MCF 10A (cell line): ENCODE data around the gene HEXIM1. TPM values are rescaled to one million over a fixed set of nuclear protein-coding genes. Genes with fewer than 3 reads are reported as not detected.
A peak's percentile ranks its signal among the peaks of the same experiment; 100 is the strongest.

Experiments
- BruUV-seq: library from RNA; stranded (reverse); fragments of 400-500 nt; replicated peaks from 2 replicates; lab custom pipeline; 2021; lab: Mats Ljungman, UMichigan
- CTCF ChIA-PET: fragments of 300-600 bp; sonication (Branson Sonifier 250); formaldehyde crosslinking; extraction: SDS; loops from one replicate; lab custom pipeline; 2021; ENCODE audit warnings: antibody characterized with exemption, inconsistent platforms; lab: Yijun Ruan, JAX
- POLR2A ChIA-PET: fragments of 300-600, 350-650 bp; sonication (Branson Sonifier 250); formaldehyde crosslinking; extraction: SDS; loops from one replicate; lab custom pipeline; 2020; ENCODE audit warnings: antibody characterized with exemption, inconsistent platforms; lab: Yijun Ruan, JAX
- DNase-seq: peaks from one replicate; pipeline ENCODE4 v3.0.0-alpha.2; 2018; ENCODE audit not compliant: unreplicated experiment
- H3K27ac Mint-ChIP-seq: one replicate; pipeline ENCODE4 v1.8.0; 2022; ENCODE audit warnings: mild to moderate bottlenecking, low read depth, mixed read lengths; ENCODE audit not compliant: unreplicated experiment
- H3K27me3 Mint-ChIP-seq: one replicate; pipeline ENCODE4 v1.8.0; 2022; ENCODE audit warnings: mixed read lengths; ENCODE audit not compliant: insufficient read depth, unreplicated experiment
- H3K36me3 Mint-ChIP-seq: one replicate; pipeline ENCODE4 v1.8.0; 2022; ENCODE audit warnings: mild to moderate bottlenecking, moderate library complexity, mixed read lengths; ENCODE audit not compliant: insufficient read depth, unreplicated experiment
- H3K4me1 Mint-ChIP-seq: one replicate; pipeline ENCODE4 v1.8.0; 2022; ENCODE audit warnings: mixed read lengths; ENCODE audit not compliant: insufficient read depth, unreplicated experiment
- H3K4me3 Mint-ChIP-seq: one replicate; pipeline ENCODE4 v1.8.0; 2022; ENCODE audit warnings: mild to moderate bottlenecking, moderate library complexity, mixed read lengths; ENCODE audit not compliant: unreplicated experiment
- H3K9me3 Mint-ChIP-seq: one replicate; pipeline ENCODE4 v1.8.0; 2022; ENCODE audit warnings: mixed read lengths; ENCODE audit not compliant: unreplicated experiment
- CTCF ChIP-seq: fragments of 200-600 bp; IDR thresholded peaks from one replicate; pipeline ENCODE4 v1.8.0; 2022; ENCODE audit warnings: antibody characterized with exemption, mild to moderate bottlenecking; ENCODE audit not compliant: unreplicated experiment
- intact Hi-C: fragments of 100-400 bp; cut with micrococcal nuclease; formaldehyde crosslinking; loops from 2 replicates; pipeline ENCODE4 v1.14.1; 2022
- total RNA-seq: library from RNA; stranded (reverse); gene quantifications from 2 replicates; pipeline ENCODE4 v1.2.3, GENCODE V29; 2022

The HEXIM1 gene
- total RNA-seq, 1 experiment from 2014 or later = 26.7 TPM

GRCh38 chr17:45149669-45150664 lies 1.7 kb downstream of the HEXIM1 start:
- Mint-ChIP-seq H3K27me3 (no peaks in the 10 kb centered on the region), H3K4me3 (peak overlapping the region; percentile 97), H3K4me1 (peaks cover 23% of the 10 kb centered on the region), H3K9me3 (no peaks in the 10 kb centered on the region), H3K36me3 (peaks cover 50% of the 10 kb centered on the region), H3K27ac (peak overlapping the region; percentile 100)
- CTCF ChIA-PET = interaction anchor here (0.6 to 7.5 kb wide), 29 partner anchors 7 to 927 kb away, joined by 3 to 200 read pairs (median 4); partner anchors contain the start of genes ACBD4, HEXIM2 and PLCD3
- peak; percentile 71 for DNase-seq
- no TSS peak for BruUV-seq
- intact Hi-C loops = loop anchor here (1.0 to 5.0 kb wide), 3 partner anchors 15 to 167 kb away; partner anchors contain the start of genes ACBD4 and MAP3K14
- POLR2A ChIA-PET = interaction anchor here (0.6 to 12.7 kb wide), 38 partner anchors 9 to 1135 kb away, joined by 3 to 1083 read pairs (median 6); partner anchors contain the start of genes ACBD4, DCAKD, EFTUD2 and FMNL1
- TF ChIP-seq CTCF = peak; percentile 10

GRCh38 chr17:45150911-45151809 lies 2.9 kb downstream of the HEXIM1 start:
- POLR2A ChIA-PET = interaction anchor here (0.6 to 12.7 kb wide), 21 partner anchors 16 to 289 kb away, joined by 3 to 1083 read pairs (median 9); partner anchors contain the start of genes ACBD4, HEXIM2, MAP3K14 and NMT1
- peaks cover 56% of the 10 kb centered on the region for H3K36me3 Mint-ChIP-seq
- peak overlapping the region; percentile 97 for H3K4me3 Mint-ChIP-seq
- H3K27me3 Mint-ChIP-seq = no peaks in the 10 kb centered on the region
- no peaks in the 10 kb centered on the region for H3K9me3 Mint-ChIP-seq
- TF ChIP-seq CTCF = no peak
- intact Hi-C loops = no loop called here
- CTCF ChIA-PET = interaction anchor here (0.6 to 7.5 kb wide), 13 partner anchors 11 to 697 kb away, joined by 3 to 200 read pairs (median 8); partner anchors contain the start of genes ACBD4, HEXIM2 and PLCD3
- peak overlapping the region; percentile 51 for H3K27ac Mint-ChIP-seq
- BruUV-seq = no TSS peak
- no peak for DNase-seq
- peaks cover 21% of the 10 kb centered on the region for H3K4me1 Mint-ChIP-seq

- ChIA-PET POLR2A (interaction anchor here (1.3 to 12.7 kb wide), 4 partner anchors 12 to 52 kb away, joined by 3 to 1083 read pairs (median 202); partner anchors contain the start of genes ACBD4 and HEXIM2), CTCF (interaction anchor here (0.6 to 1.9 kb wide), 9 partner anchors 16 to 650 kb away, joined by 3 to 23 read pairs (median 4); partner anchors contain the start of gene ACBD4)
- H3K9me3 Mint-ChIP-seq = no peaks in the 10 kb centered on the region
- intact Hi-C loops = no loop called here
- no peak for TF ChIP-seq CTCF
- DNase-seq = peak; percentile 61
- H3K27ac Mint-ChIP-seq = no peak overlapping the region
- BruUV-seq = no TSS peak
- no peaks in the 10 kb centered on the region for H3K27me3 Mint-ChIP-seq
- peaks cover 15% of the 10 kb centered on the region for H3K4me1 Mint-ChIP-seq
- H3K36me3 Mint-ChIP-seq = peaks cover 42% of the 10 kb centered on the region
- no peak overlapping the region for H3K4me3 Mint-ChIP-seq
These were observed 6.8 kb downstream of the HEXIM1 start for GRCh38 chr17:45155029-45155428.
